ENCODE measurements around the gene FAM83C.

DNA sequence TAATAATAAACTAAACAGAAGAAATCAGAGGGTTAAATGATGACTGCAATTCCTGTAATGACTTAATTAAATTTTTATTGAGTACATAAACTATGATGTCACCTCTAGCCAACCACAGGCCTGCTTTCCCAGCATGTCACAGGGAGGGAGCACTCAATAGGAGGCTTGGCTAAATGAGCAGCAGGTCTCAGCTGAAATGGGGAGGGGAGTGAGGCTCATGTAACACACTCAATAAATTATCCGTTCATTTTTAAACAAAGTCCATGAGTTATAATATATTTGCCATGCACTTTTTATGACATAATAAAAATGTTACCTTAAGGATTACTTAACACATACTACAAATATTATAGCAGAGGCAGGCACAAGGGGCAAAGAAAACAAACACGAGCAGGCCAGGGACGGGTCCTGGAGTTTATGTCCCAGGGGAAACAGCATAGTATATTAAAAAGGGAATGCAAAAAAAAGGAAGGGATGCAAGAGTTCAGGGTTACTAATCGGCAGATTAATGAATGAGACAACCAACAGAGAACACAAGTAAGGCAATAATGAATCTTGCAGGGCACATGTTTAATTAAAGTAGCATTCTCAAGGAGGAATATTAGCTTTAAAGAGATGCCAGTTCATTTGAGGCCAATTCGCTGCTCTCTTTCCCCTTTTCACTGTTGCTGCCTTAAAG, 27.1 kb upstream of the FAM83C start:
- TF ChIP-seq POLR2A (IDR thresholded peaks at IDR 0.05) (no peak), CTCF (IDR thresholded peaks at IDR 0.05) (no peak)
